Stromal cell of bone marrow (primary cell): ENCODE results near the gene ACO2.
"Not testable (repeated sequence)": the region's sequence is repeated elsewhere in the genome, so short reads cannot be mapped to it uniquely, and the experiment has no call there.

ENCODE experiments used
- DNase-seq: peaks from one replicate; pipeline ENCODE4 v3.0.0-alpha.2; 2012; ENCODE audit warnings: low read depth

Gene ACO2

GRCh38 chr22:41568811-41569210 lies 99.9 kb downstream of the ACO2 start:
- DNase-seq = no peak

GRCh38 chr22:41570221-41570620 lies 101.3 kb downstream of the ACO2 start:
- DNase-seq = no peak

GRCh38 chr22:41571786-41572185 lies 102.9 kb downstream of the ACO2 start:
- DNase-seq = no peak

- DNase-seq = not testable (repeated sequence)
Measured at GRCh38 chr22:41572305-41572704, 103.4 kb downstream of the ACO2 start.

GRCh38 chr22:41573677-41574076 lies 104.8 kb downstream of the ACO2 start:
- DNase-seq = no peak

GRCh38 chr22:41574847-41575381 lies 106.0 kb downstream of the ACO2 start:
- DNase-seq = no peak

GRCh38 chr22:41575533-41575932 lies 106.6 kb downstream of the ACO2 start:
- DNase-seq = no peak

GRCh38 chr22:41576877-41577276 lies 108.0 kb downstream of the ACO2 start:
- DNase-seq = no peak

GRCh38 chr22:41578114-41578513 lies 109.2 kb downstream of the ACO2 start:
- no peak for DNase-seq
